Neural cell (in vitro differentiated cells): Measurements from ENCODE around the gene AIF1L. TPM values are rescaled to one million over a fixed set of nuclear protein-coding genes. Genes with fewer than 3 reads are reported as not detected.

Source experiments
- H2AFZ ChIP-seq: fragments of 200-600, 300-800 bp; sonication (generic), shearing (Covaris generic); 2 replicates; pipeline ENCODE4 v1.6.0; 2014; ENCODE audit warnings: low read depth, mild to moderate bottlenecking, antibody characterized with exemption, low read length, moderate library complexity
- H3F3A ChIP-seq: fragments of 200-600 bp; shearing (Covaris generic); 2 replicates; pipeline ENCODE4 v1.6.1; 2016; ENCODE audit warnings: mild to moderate bottlenecking, moderate library complexity, mixed read lengths, antibody characterized with exemption, low read length; ENCODE audit not compliant: insufficient read depth, poor library complexity, severe bottlenecking
- H3K27ac ChIP-seq: fragments of 200-600, 300-800 bp; sonication (generic), shearing (Covaris generic); 2 replicates; pipeline ENCODE4 v1.5.1; 2014; ENCODE audit warnings: mild to moderate bottlenecking, low read length, moderate library complexity
- H3K27me3 ChIP-seq: fragments of 300-800, 200-600 bp; sonication (generic), shearing (Covaris generic); 2 replicates; pipeline ENCODE4 v1.6.0; 2014; ENCODE audit warnings: mild to moderate bottlenecking, low read depth, low read length, moderate library complexity; ENCODE audit not compliant: insufficient read depth
- H3K36me3 ChIP-seq: fragments of 300-800, 200-600 bp; sonication (generic), shearing (Covaris generic); 2 replicates; pipeline ENCODE4 v1.5.1; 2014; ENCODE audit warnings: mild to moderate bottlenecking, antibody characterized with exemption, low read length, moderate library complexity; ENCODE audit not compliant: insufficient read depth
- H3K4me2 ChIP-seq: fragments of 300-800, 200-600 bp; sonication (generic), shearing (Covaris generic); 2 replicates; pipeline ENCODE4 v1.6.0; 2014; ENCODE audit warnings: mild to moderate bottlenecking, low read length
- H3K4me3 ChIP-seq: fragments of 300-800, 200-600 bp; sonication (generic), shearing (Covaris generic); 2 replicates; pipeline ENCODE4 v1.5.1; 2014; ENCODE audit warnings: mild to moderate bottlenecking, low read length, moderate library complexity
- H3K79me2 ChIP-seq: fragments of 200-600 bp; shearing (Covaris generic); replicated peaks from 2 replicates; pipeline ENCODE4 v1.6.0; 2014; ENCODE audit warnings: mild to moderate bottlenecking, low read length, moderate library complexity; ENCODE audit not compliant: insufficient read depth
- H3K9ac ChIP-seq: fragments of 300-800, 200-600 bp; sonication (generic), shearing (Covaris generic); 2 replicates; pipeline ENCODE4 v1.6.1; 2016; ENCODE audit warnings: mild to moderate bottlenecking, low read length, mixed read lengths
- H3K9me2 ChIP-seq: fragments of 200-600 bp; shearing (Covaris generic); 2 replicates; pipeline ENCODE4 v1.6.1; 2016; ENCODE audit warnings: mild to moderate bottlenecking, low read length, mixed read lengths; ENCODE audit not compliant: insufficient read depth
- H3K9me3 ChIP-seq: fragments of 200-600, 300-800 bp; sonication (generic), shearing (Covaris generic); 2 replicates; pipeline ENCODE4 v1.6.1; 2016; ENCODE audit warnings: mild to moderate bottlenecking, mixed run types, low read length, moderate library complexity, mixed read lengths
- H4K20me1 ChIP-seq: fragments of 200-600 bp; shearing (Covaris generic); 2 replicates; pipeline ENCODE4 v1.6.1; 2016; ENCODE audit warnings: mild to moderate bottlenecking, mixed run types; ENCODE audit not compliant: insufficient read depth
- EP300 ChIP-seq: fragments of 450-650 bp; conservative IDR thresholded peaks from 2 replicates; pipeline ENCODE4 v1.6.1; 2014; ENCODE audit warnings: antibody characterized with exemption, mild to moderate bottlenecking, moderate library complexity; ENCODE audit not compliant: poor library complexity, severe bottlenecking
- EZH2 ChIP-seq: fragments of 200-600, 300-800 bp; shearing (Covaris generic), sonication (generic); IDR thresholded peaks from 2 replicates; pipeline ENCODE4 v1.6.1; 2014; ENCODE audit warnings: antibody characterized with exemption, low read length, borderline replicate concordance, mild to moderate bottlenecking; ENCODE audit not compliant: insufficient read depth, poor library complexity, severe bottlenecking
- MXI1 ChIP-seq: fragments of 450-650 bp; conservative IDR thresholded peaks from 2 replicates; pipeline ENCODE4 v1.6.1; 2014; ENCODE audit warnings: antibody characterized with exemption, mild to moderate bottlenecking; ENCODE audit not compliant: poor library complexity, severe bottlenecking
- POLR2AphosphoS5 ChIP-seq: IDR thresholded peaks from 2 replicates; pipeline ENCODE4 v1.6.1; 2012
- RAD21 ChIP-seq: fragments of 450-650 bp; conservative IDR thresholded peaks from 2 replicates; pipeline ENCODE4 v1.6.1; 2014; ENCODE audit warnings: antibody characterized with exemption, mild to moderate bottlenecking, moderate library complexity
- SMC3 ChIP-seq: fragments of 450-650 bp; conservative IDR thresholded peaks from 2 replicates; pipeline ENCODE4 v1.6.1; 2014; ENCODE audit warnings: antibody characterized with exemption, mild to moderate bottlenecking, moderate library complexity; ENCODE audit not compliant: poor library complexity
- TAF1 ChIP-seq: IDR thresholded peaks from 2 replicates; pipeline ENCODE4 v1.6.1; 2012; ENCODE audit warnings: low read depth
- polyA plus RNA-seq: library from polyadenylated mRNA; depleted of rRNA; stranded (reverse); fragments of >200 nt; gene quantifications from 2 replicates; pipeline ENCODE4 v1.2.3, GENCODE V29; 2014
- TF ChIP-seq, protein P1 (sequence below): fragments of 450-650 bp; IDR thresholded peaks from 2 replicates; pipeline ENCODE4 v1.5.1; 2014; ENCODE audit warnings: antibody characterized with exemption, mild to moderate bottlenecking, moderate library complexity; ENCODE audit not compliant: poor library complexity, severe bottlenecking
- TF ChIP-seq, protein P2 (sequence below): IDR thresholded peaks from 2 replicates; pipeline ENCODE4 v1.6.1; 2012; ENCODE audit warnings: borderline replicate concordance

The AIF1L gene
- polyA plus RNA-seq, 1 donor from 2014 or later, result 3.4 TPM

DNA sequence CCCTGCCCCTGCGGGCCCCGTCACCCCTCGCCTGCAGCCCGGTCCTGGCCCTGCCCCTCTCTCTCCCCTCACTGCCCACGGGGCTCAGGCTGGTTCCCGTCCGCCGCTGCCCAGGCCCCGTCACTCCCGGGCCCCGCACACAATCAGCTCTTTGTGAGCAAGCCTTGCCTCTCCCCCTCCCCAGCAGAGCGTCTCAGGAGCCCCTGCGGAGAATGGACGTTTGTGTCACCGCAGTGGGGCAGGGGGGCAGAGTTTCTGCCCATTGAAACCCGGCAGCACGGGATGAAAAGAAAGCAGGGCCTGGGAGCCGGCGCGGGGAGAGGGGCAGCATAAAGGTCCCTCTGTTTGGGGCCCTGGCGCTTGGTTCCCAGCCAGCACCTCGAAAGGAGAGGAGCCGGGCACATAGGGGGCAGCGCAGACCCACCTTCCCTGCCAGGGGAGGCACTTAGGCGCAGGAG lies 15.6 kb downstream of the AIF1L start:
- no peaks in the 10 kb centered on the region for H4K20me1 ChIP-seq
- no peaks in the 10 kb centered on the region for H3K27me3 ChIP-seq
- no peaks in the 10 kb centered on the region for H3K9me3 ChIP-seq
- no peak overlapping the region for H2AFZ ChIP-seq
- H3K9ac ChIP-seq, result no peak overlapping the region
- no peaks in the 10 kb centered on the region for H3F3A ChIP-seq
- no peaks in the 10 kb centered on the region for H3K9me2 ChIP-seq
- TF ChIP-seq MXI1 (no peak), EP300 (no peak), RAD21 (no peak), SMC3 (no peak), POLR2AphosphoS5 (no peak)
- TF ChIP-seq, protein P1, sequence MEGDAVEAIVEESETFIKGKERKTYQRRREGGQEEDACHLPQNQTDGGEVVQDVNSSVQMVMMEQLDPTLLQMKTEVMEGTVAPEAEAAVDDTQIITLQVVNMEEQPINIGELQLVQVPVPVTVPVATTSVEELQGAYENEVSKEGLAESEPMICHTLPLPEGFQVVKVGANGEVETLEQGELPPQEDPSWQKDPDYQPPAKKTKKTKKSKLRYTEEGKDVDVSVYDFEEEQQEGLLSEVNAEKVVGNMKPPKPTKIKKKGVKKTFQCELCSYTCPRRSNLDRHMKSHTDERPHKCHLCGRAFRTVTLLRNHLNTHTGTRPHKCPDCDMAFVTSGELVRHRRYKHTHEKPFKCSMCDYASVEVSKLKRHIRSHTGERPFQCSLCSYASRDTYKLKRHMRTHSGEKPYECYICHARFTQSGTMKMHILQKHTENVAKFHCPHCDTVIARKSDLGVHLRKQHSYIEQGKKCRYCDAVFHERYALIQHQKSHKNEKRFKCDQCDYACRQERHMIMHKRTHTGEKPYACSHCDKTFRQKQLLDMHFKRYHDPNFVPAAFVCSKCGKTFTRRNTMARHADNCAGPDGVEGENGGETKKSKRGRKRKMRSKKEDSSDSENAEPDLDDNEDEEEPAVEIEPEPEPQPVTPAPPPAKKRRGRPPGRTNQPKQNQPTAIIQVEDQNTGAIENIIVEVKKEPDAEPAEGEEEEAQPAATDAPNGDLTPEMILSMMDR, result no peak
- no peak overlapping the region for H3K4me2 ChIP-seq
- H3K79me2 ChIP-seq, result no peaks in the 10 kb centered on the region
- no peak overlapping the region for H3K27ac ChIP-seq
- no peaks in the 10 kb centered on the region for H3K36me3 ChIP-seq
- no peak overlapping the region for H3K4me3 ChIP-seq

DNA sequence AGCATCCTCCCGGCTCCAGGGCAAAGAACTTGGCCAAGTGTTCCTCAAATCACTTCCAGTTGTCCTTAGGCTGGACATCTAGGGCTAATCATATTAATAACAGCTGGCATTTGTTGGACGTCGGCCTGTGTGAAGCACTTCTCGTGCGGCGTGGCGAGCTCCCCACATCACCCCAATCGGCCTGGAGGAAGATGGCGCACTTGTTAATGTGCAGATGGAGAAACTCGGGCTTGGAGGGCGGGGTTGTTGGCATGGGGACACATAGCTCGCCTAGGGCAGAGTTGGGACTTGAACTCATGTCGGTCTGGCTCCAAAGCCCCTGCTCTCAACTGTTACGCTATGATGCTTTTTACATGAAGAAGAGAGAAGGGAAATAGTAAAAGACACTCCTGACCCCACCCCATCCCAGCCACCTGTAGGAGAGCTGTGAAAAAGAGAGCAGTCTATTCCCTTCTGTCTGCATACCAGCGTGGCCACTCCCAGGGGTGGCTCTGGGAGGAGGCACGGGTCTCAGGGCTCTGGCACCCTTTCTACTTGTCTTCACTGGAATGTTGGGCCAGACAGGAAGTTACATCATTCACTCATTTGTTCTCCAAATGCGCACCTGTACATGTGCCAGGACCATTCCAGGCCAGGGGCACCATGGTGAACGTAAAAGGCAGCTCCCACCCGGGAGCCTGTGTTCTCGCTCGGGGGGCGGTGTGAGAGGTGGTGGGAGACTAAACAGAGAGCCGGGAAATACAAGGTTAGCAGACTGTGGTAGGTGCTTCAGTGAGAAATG lies 16.2 kb downstream of the AIF1L start:
- H3K27me3 ChIP-seq, result no peaks in the 10 kb centered on the region
- H3K9me3 ChIP-seq, result no peaks in the 10 kb centered on the region
- no peak overlapping the region for H3K27ac ChIP-seq
- TF ChIP-seq, protein P1, result no peak
- no peaks in the 10 kb centered on the region for H3K79me2 ChIP-seq
- no peaks in the 10 kb centered on the region for H3K9me2 ChIP-seq
- H3F3A ChIP-seq, result no peaks in the 10 kb centered on the region
- H3K4me2 ChIP-seq, result no peak overlapping the region
- no peak overlapping the region for H2AFZ ChIP-seq
- H3K9ac ChIP-seq, result no peak overlapping the region
- no peaks in the 10 kb centered on the region for H4K20me1 ChIP-seq
- H3K36me3 ChIP-seq, result no peaks in the 10 kb centered on the region
- no peak overlapping the region for H3K4me3 ChIP-seq

DNA sequence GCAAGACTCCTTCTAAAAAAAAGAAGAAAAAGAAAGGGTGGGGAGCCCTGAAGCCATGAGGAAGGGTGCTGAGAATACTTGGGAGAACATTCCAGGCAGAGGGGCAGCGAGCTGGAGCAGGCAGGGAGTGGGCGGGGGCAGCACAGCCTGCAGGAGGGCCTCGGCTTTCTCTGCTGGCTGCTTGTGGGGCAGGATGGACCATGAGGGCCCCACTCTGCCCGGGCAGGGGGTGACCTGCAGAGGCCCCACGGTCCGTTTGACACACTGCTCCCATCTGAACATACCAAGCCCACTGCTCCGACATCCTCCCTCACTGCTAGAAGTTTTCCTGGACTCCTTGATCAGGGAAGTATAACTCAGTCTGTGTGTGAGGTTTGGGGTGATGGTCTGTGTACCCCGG lies 17.3 kb downstream of the AIF1L start:
- H3K4me3 ChIP-seq, result no peak overlapping the region
- TF ChIP-seq, protein P1, result no peak
- TF ChIP-seq RAD21 (no peak), TAF1 (no peak), MXI1 (no peak), POLR2AphosphoS5 (no peak), EP300 (no peak), EZH2 (no peak), SMC3 (no peak)
- TF ChIP-seq, protein P2, sequence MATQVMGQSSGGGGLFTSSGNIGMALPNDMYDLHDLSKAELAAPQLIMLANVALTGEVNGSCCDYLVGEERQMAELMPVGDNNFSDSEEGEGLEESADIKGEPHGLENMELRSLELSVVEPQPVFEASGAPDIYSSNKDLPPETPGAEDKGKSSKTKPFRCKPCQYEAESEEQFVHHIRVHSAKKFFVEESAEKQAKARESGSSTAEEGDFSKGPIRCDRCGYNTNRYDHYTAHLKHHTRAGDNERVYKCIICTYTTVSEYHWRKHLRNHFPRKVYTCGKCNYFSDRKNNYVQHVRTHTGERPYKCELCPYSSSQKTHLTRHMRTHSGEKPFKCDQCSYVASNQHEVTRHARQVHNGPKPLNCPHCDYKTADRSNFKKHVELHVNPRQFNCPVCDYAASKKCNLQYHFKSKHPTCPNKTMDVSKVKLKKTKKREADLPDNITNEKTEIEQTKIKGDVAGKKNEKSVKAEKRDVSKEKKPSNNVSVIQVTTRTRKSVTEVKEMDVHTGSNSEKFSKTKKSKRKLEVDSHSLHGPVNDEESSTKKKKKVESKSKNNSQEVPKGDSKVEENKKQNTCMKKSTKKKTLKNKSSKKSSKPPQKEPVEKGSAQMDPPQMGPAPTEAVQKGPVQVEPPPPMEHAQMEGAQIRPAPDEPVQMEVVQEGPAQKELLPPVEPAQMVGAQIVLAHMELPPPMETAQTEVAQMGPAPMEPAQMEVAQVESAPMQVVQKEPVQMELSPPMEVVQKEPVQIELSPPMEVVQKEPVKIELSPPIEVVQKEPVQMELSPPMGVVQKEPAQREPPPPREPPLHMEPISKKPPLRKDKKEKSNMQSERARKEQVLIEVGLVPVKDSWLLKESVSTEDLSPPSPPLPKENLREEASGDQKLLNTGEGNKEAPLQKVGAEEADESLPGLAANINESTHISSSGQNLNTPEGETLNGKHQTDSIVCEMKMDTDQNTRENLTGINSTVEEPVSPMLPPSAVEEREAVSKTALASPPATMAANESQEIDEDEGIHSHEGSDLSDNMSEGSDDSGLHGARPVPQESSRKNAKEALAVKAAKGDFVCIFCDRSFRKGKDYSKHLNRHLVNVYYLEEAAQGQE, result no peak
- H3K27ac ChIP-seq, result no peak overlapping the region

More for the DNA sequence above, 17.3 kb downstream of the AIF1L start:
- Histone ChIP-seq H4K20me1 (no peaks in the 10 kb centered on the region), H3K27me3 (no peaks in the 10 kb centered on the region), H3K9me3 (no peaks in the 10 kb centered on the region), H3K9ac (no peak overlapping the region), H3K4me2 (no peak overlapping the region), H3K36me3 (no peaks in the 10 kb centered on the region), H3K79me2 (no peaks in the 10 kb centered on the region), H3F3A (no peaks in the 10 kb centered on the region), H2AFZ (no peak overlapping the region), H3K9me2 (no peaks in the 10 kb centered on the region)
